SKM-1 (cell line): ENCODE data around the gene PPTC7.
"Not testable (repeated sequence)": the region's sequence is repeated elsewhere in the genome, so short reads cannot be mapped to it uniquely, and the experiment has no call there.

ENCODE experiments used
- DNase-seq: peaks from one replicate; lab custom pipeline; 2025; ENCODE audit not compliant: unreplicated experiment; lab: John Stamatoyannopoulos, UW

The PPTC7 gene, protein sequence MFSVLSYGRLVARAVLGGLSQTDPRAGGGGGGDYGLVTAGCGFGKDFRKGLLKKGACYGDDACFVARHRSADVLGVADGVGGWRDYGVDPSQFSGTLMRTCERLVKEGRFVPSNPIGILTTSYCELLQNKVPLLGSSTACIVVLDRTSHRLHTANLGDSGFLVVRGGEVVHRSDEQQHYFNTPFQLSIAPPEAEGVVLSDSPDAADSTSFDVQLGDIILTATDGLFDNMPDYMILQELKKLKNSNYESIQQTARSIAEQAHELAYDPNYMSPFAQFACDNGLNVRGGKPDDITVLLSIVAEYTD

DNA sequence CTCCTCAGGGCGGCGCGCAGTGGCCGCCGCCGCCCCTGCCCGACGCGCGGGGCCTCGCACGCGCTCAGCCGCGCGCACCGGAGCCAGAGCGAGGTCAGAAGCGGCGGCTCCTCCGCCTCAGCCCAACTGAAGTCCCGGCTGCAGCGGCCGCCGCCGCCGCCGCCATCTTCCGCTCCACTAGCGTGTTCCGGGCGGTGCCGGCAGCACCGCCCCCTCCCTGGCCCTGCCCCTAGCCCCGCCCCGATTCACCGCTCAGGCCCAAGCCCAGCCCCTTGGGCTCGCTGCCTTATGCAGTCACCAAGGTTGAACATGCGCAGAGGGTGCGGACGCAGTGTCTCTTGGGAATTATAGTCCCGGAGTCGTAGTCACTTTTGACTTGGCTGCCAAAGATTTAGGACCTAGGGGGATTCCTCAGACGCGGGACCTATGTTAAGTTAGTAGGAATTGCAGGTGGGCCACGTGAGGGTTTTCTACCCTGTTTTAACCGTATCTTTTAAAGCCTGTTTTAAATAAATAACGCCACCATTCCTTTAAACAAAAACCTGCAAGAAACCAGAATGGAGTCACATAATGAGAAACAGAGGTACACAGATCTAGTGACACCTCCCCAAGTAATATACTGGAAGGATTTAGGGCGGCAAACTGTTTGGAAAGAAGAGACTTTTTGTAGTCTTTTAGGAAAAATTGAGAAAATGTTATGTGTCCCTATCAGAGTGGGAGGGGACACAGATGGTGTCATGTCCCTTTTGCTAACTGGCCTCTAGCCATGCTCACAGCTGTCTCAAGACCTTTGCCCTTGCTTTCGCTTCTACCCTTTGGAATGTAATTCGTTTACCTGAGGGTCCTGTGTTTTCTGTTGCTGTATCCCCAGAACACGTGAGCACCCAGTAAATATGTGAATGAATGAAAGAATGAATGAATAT is at the start of gene PPTC7:
Gene PPTC7, minus strand, starts transcription at position 182 of the 923 bp plus-strand sequence. CDS start 287 bp downstream, outside the sequence.
- DNase-seq: peak; percentile 28

- DNase-seq: no peak
Measured at GRCh38 chr12:110627500-110628195, 44.5 kb upstream of the PPTC7 start.

GRCh38 chr12:110622582-110622981 is 39.5 kb upstream of the PPTC7 start:
- DNase-seq: no peak

DNA sequence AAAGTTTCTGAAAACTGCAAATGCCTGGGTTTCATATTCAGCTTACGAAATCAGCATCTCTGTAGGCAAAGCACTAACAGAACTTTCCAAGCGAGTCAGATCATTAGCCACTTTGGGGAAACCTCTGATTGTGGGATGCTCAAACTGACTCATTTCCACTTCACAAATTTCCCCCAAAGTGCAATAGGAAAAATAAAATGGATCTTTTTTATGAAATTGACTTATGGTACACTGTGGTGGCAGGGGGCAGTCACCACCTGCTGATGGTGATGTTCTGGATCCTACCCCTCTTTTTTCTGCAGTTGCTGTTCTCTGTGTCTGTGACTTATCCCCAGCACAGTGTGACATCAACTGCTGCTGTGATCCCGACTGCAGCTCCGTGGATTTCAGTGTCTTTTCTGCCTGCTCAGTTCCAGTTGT is 36.4 kb upstream of the PPTC7 start:
- DNase-seq: no peak

DNA sequence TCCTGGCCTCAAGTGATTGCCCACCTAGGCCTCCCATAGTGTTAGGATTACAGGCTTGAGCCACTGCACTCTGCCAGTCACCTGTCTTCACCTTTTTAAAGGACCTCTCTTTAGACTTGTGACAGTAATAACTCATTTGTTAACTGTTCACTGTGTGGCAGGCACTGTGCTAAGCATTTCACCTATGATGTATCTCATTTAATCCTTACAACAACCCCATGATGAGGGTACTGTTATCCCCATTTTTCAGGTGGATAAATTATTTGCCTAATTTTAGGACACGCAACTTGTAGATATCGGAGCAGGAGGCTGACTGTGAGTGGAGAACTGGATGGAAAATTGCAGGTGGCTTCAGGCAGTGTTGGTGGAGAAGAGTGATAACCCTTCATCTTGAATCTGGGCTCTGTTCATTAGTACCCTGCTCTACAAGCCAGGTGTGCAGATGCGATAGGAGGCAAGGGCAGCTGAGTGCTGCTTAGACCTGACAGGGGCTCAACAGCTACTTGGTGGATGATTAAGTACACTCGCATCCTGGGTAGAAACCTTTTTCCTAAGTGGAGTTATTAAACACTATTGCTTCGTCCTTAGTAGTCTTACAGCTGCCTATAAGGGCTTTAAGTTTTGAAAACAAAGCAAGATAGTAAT is 33.5 kb upstream of the PPTC7 start:
- no peak for DNase-seq

GRCh38 chr12:110615171-110615570 is 32.1 kb upstream of the PPTC7 start:
- DNase-seq: no peak

GRCh38 chr12:110613771-110614684 is 30.9 kb upstream of the PPTC7 start, which contains the start of gene TCTN1:
TCTN1 (plus strand) TSS chr12:110614129; CDS start chr12:110614183, 54 bp downstream.
- peak; percentile 54 for DNase-seq

DNA sequence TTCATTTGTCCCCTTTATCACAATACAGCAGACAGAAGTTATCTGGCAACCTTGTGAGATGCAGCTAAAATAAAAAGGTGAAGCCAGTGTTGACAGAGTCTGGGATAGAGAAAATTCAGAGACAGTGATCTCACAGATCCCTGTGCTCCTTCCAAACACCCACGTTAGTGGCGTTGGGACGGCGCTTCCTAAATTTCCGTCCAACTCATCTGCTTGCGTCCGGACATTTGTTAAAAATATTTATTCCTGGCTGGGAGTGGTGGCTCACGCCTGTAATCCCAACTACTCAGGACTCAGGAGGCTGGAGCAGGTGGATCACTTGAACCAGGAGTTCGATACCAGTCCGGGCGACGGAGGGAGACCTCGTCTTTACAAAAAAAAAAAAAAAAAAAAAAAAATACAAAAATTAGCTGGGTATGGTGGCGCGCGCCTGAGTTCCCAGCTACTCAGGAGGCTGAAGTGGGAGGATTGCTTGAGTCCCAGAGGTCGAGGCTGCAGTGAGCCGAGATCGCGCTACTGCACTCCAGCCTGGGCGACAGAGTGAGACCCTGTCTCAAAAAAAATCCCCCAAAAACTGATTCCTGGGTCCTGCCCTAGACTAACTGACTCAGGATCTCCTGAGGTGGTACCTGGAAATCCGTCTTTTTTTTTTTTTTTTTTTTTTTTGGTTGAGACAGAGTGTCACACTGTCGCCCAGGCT is 30.1 kb upstream of the PPTC7 start:
- DNase-seq: no peak

- DNase-seq: no peak
Measured at GRCh38 chr12:110606253-110606611, 23.1 kb upstream of the PPTC7 start.

GRCh38 chr12:110602085-110602814 is 19.1 kb upstream of the PPTC7 start:
- DNase-seq: not testable (repeated sequence)

DNA sequence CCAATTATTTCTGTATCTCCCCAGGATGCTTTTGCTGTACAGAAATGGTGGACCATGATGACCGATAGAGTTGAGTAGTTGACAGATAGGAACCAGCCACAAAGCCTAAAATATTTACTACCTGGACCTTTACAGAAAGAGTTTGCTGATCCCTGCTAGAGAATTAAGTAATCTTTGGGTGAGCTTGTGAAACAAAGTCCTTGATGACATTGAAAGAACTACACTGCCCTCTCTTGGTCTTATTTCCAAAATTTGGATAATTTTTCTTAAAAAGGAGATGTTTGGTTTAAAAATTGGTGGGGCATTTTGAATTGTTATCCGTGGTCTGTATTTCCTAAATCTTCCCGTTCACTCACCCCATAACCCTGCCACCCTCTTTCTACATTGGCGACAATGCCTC is 17.1 kb upstream of the PPTC7 start:
- DNase-seq: peak; percentile 8

GRCh38 chr12:110599334-110599733 is 16.2 kb upstream of the PPTC7 start:
- DNase-seq: no peak

- DNase-seq: no peak
Measured at GRCh38 chr12:110597885-110598284, 14.8 kb upstream of the PPTC7 start.

DNA sequence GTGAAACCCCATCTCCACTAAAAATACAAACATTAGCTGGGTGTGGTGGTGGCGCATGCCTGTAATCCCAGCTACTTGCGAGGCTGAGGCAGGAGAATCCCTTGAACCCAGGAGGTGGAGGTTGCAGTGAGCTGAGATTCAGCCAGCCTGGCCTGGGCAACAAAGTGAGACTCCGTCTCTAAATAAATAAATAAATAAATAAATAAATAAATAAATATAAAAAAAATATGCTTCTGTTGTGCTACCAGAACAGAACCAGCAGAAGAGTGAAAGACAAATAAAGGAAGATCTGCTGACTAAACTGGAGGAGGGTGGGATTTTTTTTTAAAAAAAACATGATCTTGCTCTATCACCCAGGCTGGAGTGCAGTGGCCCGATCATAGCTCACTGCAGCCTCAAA is 9.8 kb upstream of the PPTC7 start:
- not testable (repeated sequence) for DNase-seq

DNA sequence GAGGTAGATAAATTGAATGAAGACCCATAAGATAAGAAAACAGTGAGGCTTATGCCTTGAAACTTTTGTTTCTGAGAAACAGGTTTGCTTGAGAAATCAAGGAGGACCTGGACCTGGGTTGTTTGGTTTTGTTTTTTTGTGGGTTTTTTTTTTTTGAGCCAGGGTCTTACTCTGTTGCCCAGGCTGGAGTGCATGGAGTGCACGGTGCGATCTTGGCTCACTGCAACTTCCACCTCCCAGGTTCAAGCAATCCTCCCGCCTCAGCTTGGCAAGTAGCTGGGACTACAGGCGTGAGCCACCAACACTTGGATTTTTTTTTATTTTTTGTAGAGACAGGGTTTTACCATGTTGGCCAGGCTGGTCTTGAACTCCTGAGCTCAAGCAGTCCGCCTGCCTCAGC is 9.0 kb upstream of the PPTC7 start:
- DNase-seq: no peak

DNA sequence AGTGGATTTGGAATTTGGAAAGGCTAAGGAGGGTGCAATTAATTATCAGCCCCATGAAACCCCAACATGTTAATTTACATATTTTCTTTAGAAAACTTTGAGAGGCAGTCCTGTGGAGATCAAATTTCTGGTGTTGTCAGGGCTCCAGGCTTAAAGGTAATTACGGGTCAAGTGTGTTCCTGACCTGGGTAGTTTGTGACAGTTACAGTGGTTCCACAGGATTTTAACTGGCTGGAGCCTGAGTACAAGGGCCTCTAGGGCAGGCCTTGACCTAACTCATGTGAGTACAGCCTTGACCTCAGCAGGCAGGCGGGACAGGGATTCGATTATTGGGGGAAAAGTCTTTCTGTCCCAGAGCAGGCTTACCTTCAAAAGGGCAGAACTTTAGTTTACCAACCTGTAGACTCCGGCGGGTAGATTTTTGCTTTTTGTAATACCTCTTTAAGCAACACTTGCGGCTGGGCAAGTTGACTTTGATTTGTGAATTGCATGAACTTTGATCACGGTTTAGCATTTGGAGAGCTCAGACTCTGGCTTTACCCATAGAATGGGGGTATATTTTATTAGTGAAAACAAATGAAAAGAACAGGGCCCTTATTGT is 8.4 kb upstream of the PPTC7 start:
- no peak for DNase-seq

- peak; percentile 47 for DNase-seq
Measured at GRCh38 chr12:110590806-110591326, 7.7 kb upstream of the PPTC7 start.

GRCh38 chr12:110590059-110590458 is 6.9 kb upstream of the PPTC7 start:
- DNase-seq: no peak
